GM18861 (cell line): Measurements from ENCODE around the gene SMYD3.
"Not testable (repeated sequence)": the region's sequence is repeated elsewhere in the genome, so short reads cannot be mapped to it uniquely, and the experiment has no call there.

Experiments
- ATAC-seq: cut with Tn5 transposase; IDR thresholded peaks from one replicate; pipeline ENCODE4 v1.9.1; 2021; ENCODE audit not compliant: unreplicated experiment

SMYD3 gene

DNA sequence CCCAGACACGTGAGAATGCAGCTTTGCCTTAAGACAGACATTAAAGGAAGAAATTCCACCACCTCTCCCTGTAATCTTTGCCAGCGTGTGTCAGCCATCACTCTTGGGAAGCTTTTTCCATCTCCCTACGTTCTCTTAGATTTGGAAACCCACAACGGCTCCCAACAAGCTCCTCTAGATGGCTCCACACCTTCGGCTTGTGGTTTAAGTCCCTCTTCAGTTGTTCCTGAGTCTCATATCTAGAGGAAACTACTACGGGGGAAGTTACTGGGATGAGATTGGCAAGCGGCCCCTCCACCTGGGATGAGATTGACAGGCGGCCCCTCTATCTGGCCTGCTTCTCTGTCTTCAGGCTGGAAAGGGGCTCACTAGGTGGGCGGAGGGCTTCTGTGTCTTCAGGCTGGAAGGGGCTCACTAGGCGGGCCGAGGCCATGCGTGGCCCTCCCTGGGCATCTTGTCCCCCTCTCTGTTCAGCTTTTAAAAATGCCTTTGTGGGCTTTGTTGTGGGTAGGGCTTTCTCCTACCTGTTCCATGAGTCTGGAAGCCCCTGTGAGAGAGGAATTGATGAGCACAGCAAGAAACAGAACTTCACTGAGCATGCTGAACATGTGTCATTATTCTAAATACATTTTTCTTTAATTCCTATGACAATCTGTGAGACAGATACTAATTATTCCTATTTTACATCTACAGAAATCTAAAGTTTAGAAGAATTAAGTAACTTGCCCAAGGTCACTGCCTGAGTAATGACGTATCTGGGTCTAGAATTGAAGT, 681.8 kb downstream of the SMYD3 start:
- no peak for ATAC-seq

DNA sequence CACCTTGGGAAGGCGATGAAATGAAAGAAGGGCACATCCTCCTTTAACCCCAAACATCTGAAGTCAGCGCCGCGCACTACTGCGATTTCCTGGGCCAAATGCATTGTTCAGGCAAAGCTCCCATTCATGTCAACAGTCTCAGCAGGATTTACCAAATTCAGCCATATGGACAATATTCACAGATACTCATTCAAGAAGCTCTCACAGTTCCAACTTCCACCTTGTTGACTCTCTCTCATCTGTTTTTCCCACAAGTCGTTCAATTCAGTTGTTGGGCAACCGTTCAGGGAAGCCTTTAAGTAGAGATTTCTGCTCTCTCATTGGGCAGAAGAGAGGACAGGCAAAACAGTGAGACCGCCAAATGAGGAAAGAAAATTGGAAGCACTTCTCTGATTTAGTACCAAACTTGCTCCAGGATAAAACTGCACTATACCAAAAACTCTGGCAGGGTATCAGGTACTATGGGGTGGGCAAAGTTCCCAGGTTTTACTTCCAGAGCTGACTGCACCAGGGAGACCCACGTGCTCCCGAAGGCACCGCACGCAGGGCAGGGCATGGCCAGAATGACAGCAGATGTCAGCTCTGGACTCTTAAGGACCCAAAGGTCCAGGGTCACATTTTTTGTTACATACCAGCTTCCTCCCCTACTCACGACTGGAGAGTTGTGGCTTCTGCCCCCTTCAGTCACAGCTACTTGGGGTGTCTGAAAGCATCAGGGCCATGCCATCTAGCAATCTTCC, 683.5 kb downstream of the SMYD3 start:
- no peak for ATAC-seq

DNA sequence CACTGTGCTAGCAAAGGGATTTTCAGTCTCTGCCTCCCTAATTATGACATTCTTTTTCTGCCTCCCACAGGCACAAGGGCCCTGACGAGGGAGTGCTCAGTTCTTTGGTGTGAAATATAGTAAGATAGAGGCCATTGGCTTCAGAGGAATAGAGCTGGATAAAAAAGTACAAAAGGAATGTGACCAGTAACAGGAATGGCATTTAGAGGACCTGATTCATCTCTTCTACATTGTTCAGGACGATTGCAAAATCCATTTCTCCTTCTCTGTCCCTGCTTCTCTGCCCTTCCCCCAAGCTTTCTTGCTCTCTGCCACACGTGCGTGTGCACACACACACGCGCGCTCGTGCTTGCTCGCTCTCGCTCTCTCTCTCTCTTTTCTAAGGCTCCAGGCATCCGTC, 684.1 kb downstream of the SMYD3 start:
- ATAC-seq = no peak

DNA sequence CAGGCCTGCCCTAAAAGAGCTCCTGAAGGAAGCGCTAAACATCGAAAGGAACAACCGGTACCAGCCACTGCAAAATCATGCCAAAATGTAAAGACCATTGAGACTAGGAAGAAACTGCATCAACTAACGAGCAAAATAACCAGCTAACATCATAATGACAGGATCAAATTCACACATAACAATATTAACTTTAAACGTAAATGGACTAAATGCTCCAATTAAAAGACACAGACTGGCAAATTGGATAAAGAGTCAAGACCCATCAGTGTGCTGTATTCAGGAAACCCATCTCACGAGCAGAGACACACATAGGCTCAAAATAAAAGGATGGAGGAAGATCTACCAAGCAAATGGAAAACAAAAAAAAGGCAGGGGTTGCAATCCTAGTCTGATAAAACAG, 688.7 kb downstream of the SMYD3 start:
- not testable (repeated sequence) for ATAC-seq

DNA sequence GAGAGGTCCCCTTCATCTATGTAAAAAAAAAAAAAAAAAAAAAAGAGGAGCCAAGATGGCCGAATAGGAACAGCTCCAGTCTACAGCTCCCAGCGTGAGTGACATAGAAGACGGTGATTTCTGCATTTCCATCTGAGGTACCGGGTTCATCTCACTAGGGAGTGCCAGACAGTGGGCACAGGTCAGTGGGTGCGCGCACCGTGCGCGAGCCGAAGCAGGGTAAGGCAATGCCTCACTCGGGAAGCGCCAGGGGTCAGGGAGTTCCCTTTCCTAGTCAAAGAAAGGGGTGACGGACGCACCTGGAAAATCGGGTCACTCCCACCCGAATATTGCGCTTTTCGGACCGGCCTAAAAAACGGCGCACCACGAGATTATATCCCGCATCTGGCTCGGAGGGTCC, 690.6 kb downstream of the SMYD3 start:
- not testable (repeated sequence) for ATAC-seq

DNA sequence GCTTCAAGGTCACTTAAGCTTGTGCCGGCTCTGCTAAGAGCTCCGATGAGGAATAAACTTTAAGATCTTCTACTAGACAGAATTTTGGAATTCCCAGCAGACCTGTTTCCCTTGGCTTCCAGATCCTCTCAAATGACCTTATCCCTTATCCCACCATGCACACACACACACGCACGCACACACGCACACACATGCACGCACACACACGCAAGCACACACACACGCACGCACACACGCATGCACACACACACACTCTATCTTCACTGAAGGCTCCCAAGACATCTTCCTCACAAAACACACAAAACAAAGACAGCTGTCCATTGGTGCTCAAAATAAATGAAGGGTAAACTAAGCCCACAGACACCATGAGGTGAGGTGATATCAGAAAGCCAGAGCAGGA, 692.4 kb downstream of the SMYD3 start:
- no peak for ATAC-seq

DNA sequence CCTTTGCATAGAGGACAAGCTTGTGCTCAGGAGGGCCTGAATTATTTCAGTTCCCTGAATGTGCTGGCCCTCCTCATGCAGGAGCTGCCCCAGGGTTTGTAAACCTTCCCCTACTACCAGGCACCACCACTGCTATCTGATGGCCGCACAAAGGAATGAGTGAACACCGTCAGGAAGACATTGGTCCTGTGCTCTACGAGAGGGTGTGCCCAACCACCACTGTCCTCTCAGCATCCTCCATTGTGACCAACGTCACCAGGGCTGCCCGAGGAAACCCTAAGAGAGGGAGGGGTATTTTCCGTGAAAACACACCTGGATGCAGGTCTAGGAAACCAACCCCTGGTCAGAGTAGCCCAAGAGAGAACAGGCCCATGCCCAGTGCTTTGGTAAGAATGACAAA, 694.8 kb downstream of the SMYD3 start:
- ATAC-seq = no peak

DNA sequence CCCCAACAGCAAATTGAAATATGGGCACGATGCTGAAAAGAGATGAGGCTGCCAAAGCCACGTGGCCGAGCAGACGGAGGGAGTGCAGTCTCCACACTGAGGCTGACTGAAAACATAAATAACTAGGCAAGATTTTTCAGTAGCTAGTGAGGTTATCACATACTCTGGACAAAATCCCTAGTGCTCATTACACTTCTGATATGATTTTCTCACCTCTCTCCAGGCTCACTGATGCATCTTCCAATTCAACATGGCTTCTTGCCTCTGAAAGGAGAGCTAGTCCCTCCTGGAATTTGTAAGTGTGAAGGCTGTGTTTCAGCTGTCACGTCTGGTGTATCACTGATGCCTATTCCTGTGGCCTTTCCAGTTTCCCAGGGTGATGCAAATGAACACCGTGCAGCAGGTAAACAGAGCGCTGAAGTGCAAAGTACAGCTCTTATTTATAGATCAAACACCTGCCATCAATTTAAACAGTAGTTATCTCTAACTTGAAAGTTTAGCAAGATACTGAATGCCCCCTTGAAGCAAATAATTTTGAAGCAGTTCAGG, 696.2 kb downstream of the SMYD3 start:
- no peak for ATAC-seq

DNA sequence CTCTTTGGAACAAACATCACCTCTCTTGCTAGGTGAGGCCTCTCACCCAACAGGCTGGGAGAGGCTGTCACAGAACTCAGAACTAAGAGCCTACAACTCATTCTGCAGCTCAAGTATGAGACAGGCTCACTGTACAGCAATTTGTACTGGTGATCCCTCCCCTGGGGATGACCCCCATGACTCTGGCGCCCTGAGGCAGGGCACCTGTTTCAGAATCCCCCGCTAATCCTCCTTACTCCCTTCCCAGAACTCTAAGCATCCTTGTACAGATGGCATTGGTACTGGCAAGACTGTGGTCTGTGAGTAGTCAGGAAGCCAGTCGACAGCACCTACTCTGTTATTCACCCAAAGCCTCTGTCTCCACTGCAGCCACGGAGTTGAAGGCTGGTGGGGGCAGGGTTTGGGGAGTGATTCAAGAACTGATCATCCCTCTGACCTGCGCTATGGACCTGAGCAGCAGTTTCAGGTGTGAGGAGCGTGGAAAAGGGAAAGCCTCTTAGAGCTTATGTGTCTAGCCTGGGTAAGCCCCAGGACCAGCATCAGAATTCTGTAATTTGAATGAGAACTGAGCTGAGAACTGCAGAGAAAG, 696.8 kb downstream of the SMYD3 start:
- ATAC-seq = no peak

DNA sequence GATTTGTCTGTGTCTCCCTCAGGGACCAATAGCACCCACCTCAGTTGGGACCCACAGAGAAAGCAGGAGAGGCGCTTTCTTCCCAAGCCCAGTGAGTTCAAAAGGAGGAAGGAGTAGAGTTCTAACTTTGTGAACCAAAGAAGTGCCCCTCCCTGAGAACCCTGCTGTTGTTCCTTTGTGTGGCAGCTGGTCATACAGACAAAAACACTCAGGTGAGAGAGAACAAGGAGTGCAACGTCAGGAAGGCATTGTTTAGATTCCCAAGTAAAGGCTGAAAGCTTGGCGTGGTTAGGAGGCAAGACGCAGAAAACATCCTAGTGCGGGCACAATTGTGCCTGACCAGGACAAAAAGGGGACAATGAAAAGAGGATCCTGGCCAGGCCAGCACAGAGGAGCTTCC, 697.7 kb downstream of the SMYD3 start:
- ATAC-seq = no peak

DNA sequence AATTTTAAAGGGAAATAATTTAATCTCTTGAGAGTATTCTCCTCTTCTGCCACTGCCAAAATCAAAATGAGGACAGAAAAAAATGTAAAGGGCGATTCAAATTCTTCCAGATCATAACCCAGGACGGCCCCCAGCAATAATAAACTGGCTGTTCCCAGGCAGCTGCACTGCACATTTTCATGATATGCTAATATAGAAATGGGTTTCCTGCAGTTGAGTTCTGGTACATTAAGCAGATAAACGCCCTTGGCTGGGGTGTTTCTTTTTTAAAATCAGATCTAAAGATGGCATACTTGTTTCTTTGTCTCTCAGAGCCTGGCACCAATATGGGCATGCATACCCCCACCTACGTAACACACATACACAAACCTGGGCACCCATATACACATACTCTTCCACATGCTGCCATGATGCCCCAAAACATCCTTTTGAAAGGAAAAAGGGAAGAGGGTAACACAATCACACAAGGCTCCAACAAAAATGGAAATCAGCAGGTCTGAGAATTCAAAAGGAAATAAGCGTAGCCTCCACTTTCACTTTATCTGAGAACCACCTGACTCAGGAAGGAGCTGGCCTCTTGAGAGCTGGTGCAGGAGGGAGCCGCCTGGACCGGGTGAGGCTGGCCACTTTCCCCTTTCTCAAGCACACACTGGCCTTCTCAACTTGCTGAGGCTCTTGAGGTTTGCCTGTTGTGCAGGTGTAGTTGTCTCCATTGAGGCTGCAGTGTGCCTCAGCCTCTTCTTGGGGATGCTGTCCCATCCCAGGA, 698.9 kb downstream of the SMYD3 start:
- ATAC-seq = no peak

DNA sequence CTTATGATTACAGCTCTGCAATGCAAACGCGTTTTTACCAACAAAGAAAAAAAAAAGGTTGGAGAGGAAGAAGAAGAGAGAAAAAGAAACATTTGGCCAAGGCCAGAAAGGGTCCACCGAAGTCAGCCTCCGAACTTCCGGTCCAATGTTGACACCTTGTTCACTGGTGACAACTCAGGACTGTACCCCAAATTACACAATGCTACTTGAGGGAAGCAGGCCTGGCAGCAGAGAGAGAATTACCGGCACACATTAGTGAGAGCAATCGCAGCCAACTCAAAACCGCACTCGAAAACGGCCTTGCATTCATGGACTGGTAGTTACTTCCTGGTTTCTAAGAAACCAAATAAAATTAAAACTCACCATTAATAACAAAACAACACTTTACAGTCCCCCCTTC, 699.8 kb downstream of the SMYD3 start:
- peak; percentile 77 for ATAC-seq

DNA sequence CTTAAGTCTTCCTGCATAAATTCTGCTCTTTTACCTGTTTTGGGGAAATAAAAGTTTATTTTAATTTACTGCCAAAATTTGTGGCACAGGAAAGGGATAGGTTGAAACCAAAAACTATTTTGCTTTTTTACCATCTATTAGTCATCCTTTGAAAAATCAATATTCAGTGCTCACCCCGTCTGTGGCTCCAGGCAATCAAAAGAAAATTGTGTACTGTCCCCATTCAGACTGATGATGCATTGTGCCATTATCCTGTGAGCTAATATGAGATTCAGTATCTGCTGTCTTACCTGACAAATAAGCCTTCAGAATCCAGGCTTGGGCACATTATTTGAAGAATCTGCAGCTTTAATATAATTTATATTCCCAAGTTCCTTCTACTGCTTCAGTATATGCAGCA, 701.5 kb downstream of the SMYD3 start:
- ATAC-seq = no peak

DNA sequence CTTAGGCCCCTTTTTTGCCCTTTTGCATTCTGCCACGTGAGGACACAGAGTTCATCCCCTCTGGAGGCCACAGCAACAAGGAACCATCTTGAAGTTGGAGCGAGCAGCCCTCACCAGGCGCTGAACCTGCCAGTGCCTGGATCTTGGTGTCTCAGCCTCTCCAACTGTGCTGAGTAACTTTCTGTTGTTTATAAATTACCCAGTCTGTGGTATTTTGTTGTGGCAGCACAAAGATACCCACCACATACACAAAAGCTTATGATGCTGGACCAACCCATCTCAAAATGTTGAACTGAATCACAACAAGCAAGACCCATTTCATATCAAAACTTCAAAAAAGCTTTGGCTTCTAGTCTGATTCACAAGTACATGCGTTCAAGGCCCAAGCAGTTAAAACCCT, 702.4 kb downstream of the SMYD3 start:
- ATAC-seq = no peak

DNA sequence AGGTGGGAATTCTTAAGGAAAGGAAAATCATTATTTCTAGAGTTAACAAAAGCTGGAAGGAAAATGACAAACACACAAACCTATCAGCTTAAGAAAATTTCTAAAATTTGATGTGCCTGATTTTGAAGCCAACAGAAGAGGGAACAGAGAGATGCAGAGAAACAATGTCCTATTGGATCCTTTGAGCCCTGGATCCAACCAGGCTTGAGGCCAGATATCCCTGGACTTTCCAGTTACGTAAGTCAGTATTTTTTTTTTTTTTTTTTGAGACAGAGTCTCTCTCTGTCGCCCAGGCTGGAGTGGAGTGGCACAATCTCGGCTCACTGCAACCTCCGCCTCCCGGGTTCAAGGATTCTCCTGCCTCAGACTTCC, 703.4 kb downstream of the SMYD3 start:
- ATAC-seq = no peak

DNA sequence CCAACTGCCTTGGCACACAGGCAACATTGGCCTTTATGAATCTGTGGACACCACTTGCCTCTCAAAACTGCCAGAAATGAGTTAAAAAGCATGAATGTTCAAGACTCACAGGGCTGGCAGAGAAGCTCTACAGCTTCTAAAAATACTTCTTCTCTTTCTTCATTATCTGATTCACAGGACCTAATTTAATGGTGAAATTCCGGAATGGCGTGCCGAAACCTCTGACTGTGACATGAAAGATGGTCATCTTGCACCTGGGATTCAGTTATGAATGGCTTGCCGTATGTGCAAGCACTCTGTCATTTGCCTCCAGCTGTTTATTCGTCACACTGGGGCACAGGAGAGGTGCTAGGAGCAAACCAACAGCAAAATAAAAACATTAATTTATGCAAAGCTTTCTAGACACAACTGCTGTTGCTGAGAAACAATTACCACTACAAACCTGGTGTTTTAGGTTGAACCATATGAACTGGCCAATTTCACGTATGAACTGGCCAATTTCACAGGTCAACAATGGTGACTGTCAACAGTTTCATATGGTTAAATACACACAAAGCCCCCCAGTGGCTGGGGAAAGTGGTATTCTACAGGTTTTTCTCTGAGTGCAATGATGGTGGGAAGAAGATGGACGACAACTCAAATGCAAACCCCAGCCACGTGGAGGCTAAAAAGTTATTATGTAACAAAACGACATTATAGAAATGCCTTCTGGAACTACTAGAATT, 704.0 kb downstream of the SMYD3 start:
- no peak for ATAC-seq

DNA sequence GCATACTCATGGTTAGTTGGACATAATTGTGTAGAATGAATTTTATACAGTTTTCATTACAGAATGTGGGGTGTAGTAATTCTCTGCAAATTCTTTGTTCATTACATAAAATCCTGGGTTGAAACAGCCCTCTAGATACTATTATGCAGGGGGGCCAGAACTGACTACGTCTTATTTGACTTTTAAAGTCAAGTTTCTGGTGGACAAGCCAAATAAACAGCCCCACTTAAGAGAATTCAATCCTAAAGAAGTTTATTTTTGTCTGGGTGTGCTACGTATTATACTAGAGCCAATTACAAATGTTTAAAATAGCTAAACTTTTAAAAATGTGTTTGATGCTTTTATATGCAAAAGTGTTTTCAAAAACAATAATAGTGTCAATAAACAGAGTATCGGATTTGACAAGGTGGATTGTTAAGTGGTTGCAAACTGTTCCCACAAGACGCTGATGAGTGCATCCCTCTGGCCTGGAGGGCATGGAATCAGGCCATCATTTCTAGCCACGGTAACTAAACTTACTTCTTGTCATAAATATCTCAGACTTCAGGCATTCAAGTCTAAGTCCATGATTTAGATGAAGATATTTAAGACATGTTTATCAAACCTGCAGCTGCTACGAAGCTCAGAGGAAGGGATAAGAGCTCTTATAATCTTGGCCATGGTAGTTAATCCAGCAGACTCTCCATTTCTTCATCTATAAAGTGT, 706.0 kb downstream of the SMYD3 start:
- no peak for ATAC-seq

DNA sequence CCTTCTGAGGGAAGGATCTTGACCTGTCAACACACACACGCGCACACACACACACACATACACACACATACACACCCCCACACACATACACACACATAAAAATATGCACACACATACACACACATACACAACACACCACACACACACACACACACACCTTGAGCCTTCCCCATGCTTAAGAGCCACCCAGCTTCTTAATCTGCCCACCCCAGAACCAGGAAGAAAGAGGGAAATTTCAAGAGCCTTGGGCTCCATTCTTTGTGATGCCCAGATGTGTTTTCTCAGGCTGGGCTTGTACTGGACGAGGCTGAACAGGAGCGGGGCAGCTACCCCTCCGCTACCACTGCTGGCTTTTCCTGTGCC, 708.7 kb downstream of the SMYD3 start:
- no peak for ATAC-seq

DNA sequence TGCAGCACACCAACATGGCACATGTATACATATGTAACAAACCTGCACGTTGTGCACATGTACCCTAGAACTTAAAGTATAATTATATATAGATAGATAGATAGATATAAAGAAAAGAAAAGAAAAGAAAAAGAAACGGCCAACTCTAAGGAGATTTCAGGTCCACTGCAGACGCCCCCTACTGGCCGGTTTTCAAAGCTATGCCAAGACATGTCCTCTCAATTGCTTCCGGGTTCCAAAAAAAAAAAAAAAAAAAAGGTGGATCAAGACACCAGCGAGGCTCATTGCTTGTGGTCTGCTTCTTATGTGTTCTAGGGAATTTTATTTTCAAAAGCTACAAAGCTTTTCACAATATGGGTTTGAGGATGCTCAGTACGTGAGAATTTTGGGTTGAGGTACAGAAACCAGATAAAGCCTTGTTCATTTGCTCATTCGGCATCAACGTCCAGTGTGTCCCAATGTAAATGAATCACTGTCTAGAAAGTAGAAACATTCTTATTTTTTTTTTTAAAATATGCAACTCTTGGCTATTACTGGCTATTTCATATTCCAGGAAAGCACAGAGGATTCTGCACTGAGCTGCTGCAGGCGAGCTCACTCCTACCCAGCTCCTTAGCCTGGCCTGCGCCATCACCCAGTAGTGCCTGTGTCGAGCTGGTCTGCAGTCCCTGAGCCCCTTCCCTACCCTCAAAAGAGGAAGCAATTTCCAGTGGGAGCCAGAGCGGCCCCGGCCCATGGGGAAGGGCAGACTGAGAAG, 709.3 kb downstream of the SMYD3 start:
- ATAC-seq = no peak
